GM19324 (cell line): Measurements from ENCODE around the gene STIM1.
"Not testable (repeated sequence)": the region's sequence is repeated elsewhere in the genome, so short reads cannot be mapped to it uniquely, and the experiment has no call there.

Experiments
- ATAC-seq: cut with Tn5 transposase; IDR thresholded peaks from one replicate; pipeline ENCODE4 v1.9.1; 2021; ENCODE audit warnings: mild to moderate bottlenecking, moderate library complexity; ENCODE audit not compliant: unreplicated experiment, low FRiP score

The STIM1 gene

GRCh38 chr11:3879216-3879966, 23.9 kb downstream of the STIM1 start:
- peak; percentile 34 for ATAC-seq

- ATAC-seq: peak; percentile 57
These were observed 24.6 kb downstream of the STIM1 start for GRCh38 chr11:3879967-3880542.

DNA sequence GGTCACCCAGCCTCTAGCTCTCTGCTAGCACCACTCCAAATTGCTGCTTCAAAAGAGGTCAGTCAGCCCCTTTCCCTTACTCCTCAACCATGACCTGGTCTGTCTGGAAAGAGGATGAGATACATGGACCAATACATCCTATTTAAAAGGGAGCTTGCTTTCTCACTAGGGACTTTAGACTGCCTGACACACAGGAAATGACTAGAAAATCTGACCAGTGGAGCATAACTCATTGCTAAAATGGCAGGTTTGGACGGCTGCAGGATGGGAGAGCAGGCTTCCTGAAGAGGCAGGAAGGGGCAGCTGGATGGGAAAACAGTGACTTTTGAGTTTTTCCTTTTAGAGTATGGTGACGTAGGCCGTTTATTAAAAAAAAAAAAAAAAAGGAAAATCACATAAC, 25.3 kb downstream of the STIM1 start:
- ATAC-seq: no peak

DNA sequence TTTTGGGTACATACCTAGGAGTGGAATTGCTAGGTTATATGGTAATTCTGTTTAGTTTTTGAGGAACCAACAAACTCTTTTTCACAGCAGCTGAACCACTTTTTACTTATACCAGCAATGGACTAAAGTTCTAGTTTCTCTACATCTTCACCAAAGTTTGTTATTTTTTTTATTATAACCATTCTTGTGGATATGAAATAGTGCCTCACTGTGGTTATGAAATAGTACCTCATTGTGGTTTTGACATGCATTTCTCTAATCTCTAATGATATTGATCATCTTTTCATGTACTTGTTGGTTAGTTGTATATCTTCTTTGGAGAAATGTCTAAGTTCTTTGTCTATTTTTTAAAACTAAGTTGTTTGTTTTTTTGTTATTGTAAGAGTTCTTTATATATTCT, 27.2 kb downstream of the STIM1 start:
- no peak for ATAC-seq

DNA sequence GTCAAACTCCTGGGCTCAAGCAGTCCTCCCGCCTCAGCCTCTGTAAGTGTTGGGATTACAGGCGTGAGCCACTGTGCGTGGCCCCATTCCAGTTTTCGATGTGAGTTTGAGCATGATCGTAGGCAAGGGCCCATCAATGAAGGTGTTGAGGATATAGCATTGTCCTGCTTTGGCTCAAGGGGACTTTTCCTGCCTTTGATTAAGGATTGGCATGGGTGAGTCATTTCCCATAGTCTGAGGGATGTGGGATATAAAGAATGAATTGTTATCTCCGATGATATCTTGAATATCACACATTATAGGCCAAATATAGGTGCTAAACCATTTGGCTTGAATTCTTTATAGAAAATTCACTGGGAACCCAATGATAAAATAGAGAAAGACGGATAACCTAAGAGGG, 30.4 kb downstream of the STIM1 start:
- no peak for ATAC-seq

DNA sequence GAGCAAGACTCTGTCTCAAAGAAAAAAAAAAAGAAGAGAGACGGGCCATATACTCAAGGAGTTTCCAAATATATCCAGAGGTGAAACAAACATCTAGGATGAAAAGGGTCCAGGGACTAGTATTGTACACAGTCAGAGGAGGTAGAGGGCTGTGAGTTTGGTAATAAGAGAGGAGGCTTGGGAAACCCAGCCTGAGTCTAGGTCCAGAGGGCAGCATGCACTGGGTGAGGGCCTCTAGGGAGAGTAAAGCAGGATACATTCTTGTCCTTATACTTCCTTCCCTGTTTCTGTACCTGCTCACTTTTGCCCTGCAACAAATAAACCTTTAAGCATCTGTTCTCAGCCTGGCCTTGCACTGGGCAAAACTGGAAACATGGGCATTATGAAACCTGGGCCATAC, 31.5 kb downstream of the STIM1 start:
- ATAC-seq: no peak

DNA sequence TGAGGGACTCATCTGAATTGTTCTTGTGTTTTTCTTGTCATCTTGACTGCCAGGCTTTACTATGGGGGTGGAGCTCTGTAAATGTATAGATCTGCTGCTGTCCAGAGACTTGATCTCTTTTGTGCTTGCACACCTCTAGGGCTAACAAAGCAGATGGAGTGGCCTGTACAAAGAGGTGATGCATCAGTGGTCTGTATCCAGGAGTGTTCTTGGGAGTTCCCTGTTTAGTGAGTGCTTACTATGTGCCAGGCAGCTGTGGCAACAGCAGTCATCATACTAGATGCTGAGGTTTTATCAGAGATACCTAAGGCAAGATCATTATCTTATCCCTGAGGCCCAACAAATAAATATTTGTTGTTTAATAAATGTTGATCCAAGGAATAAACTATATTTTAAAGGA, 33.4 kb downstream of the STIM1 start:
- no peak for ATAC-seq

GRCh38 chr11:3890014-3890413, 34.5 kb downstream of the STIM1 start:
- no peak for ATAC-seq

GRCh38 chr11:3890806-3891205, 35.3 kb downstream of the STIM1 start:
- ATAC-seq: no peak

GRCh38 chr11:3891751-3892150, 36.3 kb downstream of the STIM1 start:
- ATAC-seq: no peak

- no peak for ATAC-seq
These were observed 36.7 kb downstream of the STIM1 start for GRCh38 chr11:3892156-3892555.

DNA sequence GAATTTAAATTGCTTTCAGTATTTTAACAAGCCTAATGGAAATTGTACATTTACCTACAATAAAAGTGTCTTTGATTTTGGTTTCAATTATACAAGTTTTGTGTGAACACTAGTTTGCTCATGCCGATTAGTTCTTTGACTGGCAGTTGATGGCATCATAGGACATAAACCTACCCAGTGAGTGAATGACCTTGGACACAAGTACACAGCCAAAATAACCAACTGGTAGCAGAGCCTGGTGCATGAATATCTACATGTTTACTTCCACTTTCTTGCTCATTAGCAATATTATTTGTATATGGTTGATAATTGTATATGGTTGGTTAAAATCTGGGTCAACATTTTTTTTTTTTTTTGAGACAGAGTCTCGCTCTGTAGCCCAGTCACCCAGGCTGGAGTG, 37.8 kb downstream of the STIM1 start:
- ATAC-seq: no peak

DNA sequence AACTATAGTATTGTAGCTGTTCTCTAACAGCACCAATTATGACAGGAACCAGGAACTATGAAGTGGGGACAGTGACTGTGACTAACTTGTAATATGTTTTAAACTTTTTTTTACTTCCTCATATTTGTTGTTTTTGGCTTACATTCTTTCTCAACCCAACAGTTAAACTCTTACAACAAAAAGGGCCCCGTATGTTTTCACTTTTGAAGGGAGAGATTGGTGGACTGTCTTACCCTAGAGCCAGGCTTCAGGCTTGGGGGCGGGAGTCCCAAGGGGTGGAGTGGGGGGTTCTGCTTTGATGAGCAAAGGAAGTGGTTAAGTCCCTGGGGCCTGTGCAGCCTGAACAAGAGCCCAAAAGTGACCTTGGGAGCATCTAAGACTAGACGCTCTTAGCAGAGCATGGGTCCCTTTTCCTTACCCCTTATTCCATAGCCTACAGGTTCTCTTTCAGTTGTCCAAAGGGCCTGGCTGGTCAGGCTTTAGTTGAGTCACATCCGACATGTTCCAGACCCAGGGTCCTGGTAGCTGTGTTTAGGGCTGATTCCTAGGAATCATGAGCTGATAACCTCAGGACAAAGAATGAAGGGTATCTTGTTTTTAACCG, 38.8 kb downstream of the STIM1 start:
- peak; percentile 98 for ATAC-seq

GRCh38 chr11:3896644-3897043, 41.2 kb downstream of the STIM1 start:
- ATAC-seq: no peak

DNA sequence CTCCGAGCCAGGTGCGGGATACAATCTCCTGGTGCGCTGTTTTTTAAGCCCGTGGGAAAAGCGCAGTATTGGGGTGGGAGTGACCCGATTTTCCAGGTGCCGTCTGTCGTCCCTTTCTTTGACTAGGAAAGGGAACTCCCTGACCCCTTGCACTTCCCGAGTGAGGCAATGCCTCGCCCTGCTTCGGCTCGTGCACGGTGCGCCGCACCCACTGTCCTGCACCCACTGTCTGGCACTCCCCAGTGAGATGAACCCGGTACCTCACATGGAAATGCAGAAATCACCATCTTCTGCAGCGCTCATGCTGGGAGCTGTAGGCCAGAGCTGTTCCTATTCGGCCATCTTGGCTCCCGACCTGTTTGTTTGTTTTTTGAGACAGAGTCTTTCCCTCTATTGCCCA, 44.8 kb downstream of the STIM1 start:
- ATAC-seq: not testable (repeated sequence)

DNA sequence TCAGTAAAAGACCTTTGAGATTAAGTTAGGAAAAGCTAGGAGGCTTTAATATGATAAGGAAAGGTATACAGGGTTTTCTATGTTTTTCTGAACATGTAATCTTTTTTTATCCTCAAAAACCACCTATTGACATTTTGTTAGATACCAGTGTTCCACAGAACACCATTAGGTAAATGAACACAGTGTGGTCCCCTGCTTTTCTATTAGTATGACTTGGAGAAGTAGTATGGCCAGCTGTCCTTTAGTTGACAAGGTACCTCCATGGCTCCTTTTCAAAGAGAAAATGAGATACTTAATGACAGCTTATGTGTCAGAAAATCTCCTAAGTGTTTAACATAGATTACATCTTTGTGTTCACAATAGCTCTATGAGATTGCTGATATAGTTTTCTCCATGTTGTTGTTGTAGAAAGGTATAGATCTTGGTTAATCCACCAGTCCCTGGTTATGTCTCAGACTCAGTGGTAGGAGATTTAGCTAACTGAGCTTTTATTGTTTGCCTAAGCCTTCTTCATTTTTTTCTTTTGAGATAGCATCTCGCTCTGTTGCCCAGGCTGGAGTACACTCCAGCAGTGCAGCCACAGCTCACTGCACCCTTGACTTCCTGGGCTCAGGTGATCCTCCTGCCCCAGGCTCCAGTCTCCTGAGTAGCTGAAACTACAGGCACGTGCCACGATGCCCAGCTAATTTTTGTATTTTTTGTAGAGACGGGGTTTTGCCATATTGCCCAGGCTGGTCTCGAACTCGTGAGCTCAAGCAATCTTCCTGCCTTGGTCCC, 46.0 kb downstream of the STIM1 start:
- no peak for ATAC-seq

GRCh38 chr11:3902441-3902840, 47.0 kb downstream of the STIM1 start:
- ATAC-seq: no peak

DNA sequence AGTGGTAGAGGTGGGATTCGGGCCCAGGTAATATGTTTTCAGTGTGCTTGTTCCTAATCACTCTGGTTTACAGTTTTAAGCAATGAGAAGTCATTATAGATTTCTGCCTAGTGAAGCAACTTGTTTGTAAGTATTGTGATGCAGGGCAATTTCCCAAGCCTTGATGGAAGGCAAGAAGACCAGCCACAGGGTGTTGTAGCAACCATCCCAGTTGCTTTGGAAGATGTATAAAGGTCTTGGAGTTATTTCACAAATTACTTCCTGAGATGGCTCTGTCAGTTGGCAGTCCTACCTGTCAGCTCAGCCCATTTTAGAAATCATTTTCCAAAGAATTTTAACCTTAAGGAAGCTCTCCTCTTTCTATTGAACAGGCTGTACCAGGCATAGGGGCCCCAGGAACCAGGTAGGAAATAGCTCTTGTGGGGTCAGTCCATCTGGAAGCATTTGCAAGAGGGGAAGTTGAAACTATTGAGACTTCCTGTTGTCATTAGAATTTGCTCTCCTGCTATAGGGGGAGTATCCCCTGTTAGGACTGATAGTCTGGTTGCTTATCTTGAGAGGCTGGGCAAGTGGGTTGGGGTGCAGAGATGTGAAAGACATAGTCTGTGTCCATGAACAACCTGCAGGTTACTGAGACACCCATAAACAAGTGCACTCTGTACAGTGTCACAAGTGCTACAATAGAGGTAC, 47.9 kb downstream of the STIM1 start:
- no peak for ATAC-seq

GRCh38 chr11:3904228-3904627, 48.8 kb downstream of the STIM1 start:
- ATAC-seq: no peak

DNA sequence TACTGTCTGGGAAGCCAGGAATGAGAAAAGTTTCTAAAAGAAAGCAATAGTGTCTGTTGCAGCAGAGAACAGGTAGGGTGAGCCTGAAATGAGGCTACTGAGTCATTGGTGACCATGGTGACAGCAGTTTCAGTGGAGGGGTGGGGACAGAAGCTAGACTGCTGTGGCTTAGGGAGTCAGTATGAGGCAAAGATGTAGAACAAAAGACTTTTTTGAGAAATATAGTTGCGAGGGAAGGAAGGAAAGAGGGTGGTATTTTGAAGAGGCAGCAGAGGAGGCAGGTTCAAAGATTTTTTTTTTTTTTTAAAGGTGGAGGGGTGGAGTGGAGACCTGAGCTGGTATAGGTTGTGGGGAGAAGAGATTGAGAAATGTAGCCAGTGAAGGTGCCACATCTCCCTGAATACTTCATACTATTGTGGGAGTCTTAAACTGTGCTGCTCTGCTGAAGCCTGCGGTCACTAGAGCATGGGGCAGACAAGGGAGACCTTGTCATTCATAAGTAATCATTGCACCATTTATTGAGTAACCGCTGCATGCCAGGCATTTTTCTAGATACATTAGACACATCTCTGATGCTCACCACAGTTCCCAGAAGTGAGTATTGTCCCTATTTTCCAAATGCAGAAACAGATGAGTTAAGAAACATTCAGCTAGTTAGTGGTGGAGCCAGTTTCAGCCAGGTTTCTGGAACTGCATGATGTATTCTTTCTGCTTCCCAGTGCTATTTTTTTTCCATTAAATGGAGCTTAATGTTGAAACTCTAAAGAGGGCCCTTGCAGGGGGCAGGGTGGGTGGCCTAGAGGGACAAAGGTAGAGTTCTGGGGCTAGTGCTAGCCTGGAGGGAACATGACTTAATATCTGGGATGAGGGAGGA, 49.9 kb downstream of the STIM1 start:
- no peak for ATAC-seq
